Measurements from ENCODE around the gene PLA2G2E.
"Not testable (repeated sequence)": the region's sequence is repeated elsewhere in the genome, so short reads cannot be mapped to it uniquely, and the experiment has no call there.

- TF ChIP-seq, protein P1, sequence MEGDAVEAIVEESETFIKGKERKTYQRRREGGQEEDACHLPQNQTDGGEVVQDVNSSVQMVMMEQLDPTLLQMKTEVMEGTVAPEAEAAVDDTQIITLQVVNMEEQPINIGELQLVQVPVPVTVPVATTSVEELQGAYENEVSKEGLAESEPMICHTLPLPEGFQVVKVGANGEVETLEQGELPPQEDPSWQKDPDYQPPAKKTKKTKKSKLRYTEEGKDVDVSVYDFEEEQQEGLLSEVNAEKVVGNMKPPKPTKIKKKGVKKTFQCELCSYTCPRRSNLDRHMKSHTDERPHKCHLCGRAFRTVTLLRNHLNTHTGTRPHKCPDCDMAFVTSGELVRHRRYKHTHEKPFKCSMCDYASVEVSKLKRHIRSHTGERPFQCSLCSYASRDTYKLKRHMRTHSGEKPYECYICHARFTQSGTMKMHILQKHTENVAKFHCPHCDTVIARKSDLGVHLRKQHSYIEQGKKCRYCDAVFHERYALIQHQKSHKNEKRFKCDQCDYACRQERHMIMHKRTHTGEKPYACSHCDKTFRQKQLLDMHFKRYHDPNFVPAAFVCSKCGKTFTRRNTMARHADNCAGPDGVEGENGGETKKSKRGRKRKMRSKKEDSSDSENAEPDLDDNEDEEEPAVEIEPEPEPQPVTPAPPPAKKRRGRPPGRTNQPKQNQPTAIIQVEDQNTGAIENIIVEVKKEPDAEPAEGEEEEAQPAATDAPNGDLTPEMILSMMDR (IDR thresholded peaks at IDR 0.05) = not testable (repeated sequence)
- not testable (repeated sequence) for TF ChIP-seq POLR2A (IDR thresholded peaks at IDR 0.05)
Observed at GRCh38 chr1:19880841-19881240, 42.6 kb downstream of the PLA2G2E start.

All from esophagus squamous epithelium (tissue), 4 donors.